Heart left ventricle (tissue), 13 donors: ENCODE results near the gene ADGRB3.

Experiments used
- POLR2A ChIP-seq, 2 donors: fragments of 450-650 bp; IDR thresholded peaks; one replicate each; pipeline ENCODE4 v1.6.1; 2017; ENCODE audit warnings: antibody characterized with exemption in 2 of 2, mild to moderate bottlenecking in 2 of 2, moderate library complexity in 2 of 2
- TF ChIP-seq, protein P1 (sequence below), 12 donors: fragments of 200-600 bp; sonication (generic) in 4 of 12; IDR thresholded peaks; one replicate each; pipeline versions ENCODE4 v1.5.0 to v1.8.0; 2018 to 2022; ENCODE audit warnings: antibody characterized with exemption in 12 of 12, mild to moderate bottlenecking in 5 of 12
- donor health status: ischemic (EF 13 %, LVEDD 7.1; RV severe dilation, severe dysfunction).
- donor health status: DM: no; HTN: yes; CAD: no.
- donor health status: DM: no; HTN: no; CAD: no.
- donor health status: ischemic (EF 25% LVEDD 6.9; RV normal size, moderate dysfunction).
- donor health status: ischemic (EF 25% LVEDD 5.7; RV mildly dilated, moderate dysfunction).
- donor health status: ischemic (EF 35%, LVEDD 5.7; RV mildly dilated, moderate dysfunction).
- donor health status: nonischemic (EF 11% LVEDD 7.7; RV severe dilation, severe dysfunction).
- donor health status: DM: yes; HTN: yes; CAD: no.
- donor health status: PGD.
- donor health status: ischemic (EF 29% LVEDD 5.4; RV normal size, mild dysfunction).
- donor health status: nonischemic (EF 23%, LVEDD 6.1; RV moderate dilation, normal function).

DNA sequence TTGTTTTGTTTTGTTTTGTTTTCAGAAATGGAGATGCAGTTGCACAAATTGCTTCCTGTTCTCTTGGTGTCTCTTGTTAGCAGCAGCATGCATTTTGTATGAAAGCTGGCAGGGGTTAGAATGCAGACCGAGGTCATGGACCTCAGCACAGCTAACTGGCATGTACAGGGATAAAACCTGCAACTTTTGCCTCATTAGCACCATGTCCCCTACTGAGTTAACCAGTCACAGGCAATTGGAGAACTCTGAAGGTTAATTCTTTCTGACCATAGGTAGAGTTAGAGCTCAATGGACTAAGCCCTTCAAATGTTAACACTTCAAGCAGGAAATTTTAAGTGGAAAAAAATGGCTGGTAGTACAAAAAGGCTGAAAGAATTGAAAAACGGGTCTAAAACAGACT is 377.1 kb downstream of the ADGRB3 start:
- TF ChIP-seq, protein P1, sequence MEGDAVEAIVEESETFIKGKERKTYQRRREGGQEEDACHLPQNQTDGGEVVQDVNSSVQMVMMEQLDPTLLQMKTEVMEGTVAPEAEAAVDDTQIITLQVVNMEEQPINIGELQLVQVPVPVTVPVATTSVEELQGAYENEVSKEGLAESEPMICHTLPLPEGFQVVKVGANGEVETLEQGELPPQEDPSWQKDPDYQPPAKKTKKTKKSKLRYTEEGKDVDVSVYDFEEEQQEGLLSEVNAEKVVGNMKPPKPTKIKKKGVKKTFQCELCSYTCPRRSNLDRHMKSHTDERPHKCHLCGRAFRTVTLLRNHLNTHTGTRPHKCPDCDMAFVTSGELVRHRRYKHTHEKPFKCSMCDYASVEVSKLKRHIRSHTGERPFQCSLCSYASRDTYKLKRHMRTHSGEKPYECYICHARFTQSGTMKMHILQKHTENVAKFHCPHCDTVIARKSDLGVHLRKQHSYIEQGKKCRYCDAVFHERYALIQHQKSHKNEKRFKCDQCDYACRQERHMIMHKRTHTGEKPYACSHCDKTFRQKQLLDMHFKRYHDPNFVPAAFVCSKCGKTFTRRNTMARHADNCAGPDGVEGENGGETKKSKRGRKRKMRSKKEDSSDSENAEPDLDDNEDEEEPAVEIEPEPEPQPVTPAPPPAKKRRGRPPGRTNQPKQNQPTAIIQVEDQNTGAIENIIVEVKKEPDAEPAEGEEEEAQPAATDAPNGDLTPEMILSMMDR (IDR thresholded peaks at IDR 0.05): no peak
- TF ChIP-seq POLR2A (IDR thresholded peaks at IDR 0.05): no peak
